ENCODE measurements around the gene C22orf39. TPM values are rescaled to one million over a fixed set of nuclear protein-coding genes. Genes with fewer than 3 reads are reported as not detected.

Gene C22orf39
- total RNA-seq, 6 experiments from 2014 or later = 9.8 to 15.7 (median 12.5) TPM

DNA sequence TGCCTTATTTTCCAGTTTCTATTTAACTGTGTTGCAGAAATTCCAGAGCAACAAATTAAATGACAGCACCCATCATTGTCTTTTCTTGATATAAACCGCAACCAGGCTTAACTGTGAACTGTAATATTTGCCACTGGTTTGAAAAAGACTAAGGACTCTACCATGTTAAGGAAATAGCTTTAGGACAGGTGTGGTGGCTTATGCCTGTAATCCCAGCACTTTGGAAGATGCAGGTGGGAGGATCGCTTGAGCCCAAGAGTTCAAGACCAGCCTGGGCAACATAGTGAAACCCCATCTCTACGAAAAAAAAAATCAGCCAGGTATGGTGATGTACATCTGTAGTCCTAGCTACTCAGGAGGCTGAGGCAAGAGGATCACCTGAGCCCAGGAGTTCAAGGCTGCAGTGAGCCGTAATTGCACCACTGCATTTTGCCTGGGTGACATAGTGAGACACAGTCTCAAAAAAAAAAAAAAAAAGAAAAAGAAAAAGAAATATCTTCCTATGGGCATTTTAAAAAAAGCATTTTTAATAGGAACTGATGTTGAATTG lies 44.8 kb downstream of the C22orf39 start:
- Histone ChIP-seq H3K27me3 (no peaks in the 10 kb centered on the region), H3K36me3 (peaks cover 3 to 57% (median 18%) of the 10 kb centered on the region in 4 donors), H3K9me3 (no peaks in the 10 kb centered on the region), H3K4me3 (no peak overlapping the region), H3K4me1 (peaks cover 0 to 17% (median 3%) of the 10 kb centered on the region in 4 donors), H3K27ac (no peak overlapping the region)
- intact Hi-C loops (cut with DNase I) = no loop called here
- DNase-seq = peak in 1 of 3 donors; percentile 4
- TF ChIP-seq, protein P1, sequence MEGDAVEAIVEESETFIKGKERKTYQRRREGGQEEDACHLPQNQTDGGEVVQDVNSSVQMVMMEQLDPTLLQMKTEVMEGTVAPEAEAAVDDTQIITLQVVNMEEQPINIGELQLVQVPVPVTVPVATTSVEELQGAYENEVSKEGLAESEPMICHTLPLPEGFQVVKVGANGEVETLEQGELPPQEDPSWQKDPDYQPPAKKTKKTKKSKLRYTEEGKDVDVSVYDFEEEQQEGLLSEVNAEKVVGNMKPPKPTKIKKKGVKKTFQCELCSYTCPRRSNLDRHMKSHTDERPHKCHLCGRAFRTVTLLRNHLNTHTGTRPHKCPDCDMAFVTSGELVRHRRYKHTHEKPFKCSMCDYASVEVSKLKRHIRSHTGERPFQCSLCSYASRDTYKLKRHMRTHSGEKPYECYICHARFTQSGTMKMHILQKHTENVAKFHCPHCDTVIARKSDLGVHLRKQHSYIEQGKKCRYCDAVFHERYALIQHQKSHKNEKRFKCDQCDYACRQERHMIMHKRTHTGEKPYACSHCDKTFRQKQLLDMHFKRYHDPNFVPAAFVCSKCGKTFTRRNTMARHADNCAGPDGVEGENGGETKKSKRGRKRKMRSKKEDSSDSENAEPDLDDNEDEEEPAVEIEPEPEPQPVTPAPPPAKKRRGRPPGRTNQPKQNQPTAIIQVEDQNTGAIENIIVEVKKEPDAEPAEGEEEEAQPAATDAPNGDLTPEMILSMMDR (IDR thresholded peaks at IDR 0.05) = no peak
- no peak for TF ChIP-seq POLR2A (IDR thresholded peaks at IDR 0.05)
- no peak for ATAC-seq
- whole genome bisulfite sequencing (ENCODE audit: insufficient coverage, low coverage, low lambda C conversion rate, missing lambda C conversion rate) = 96% methylated on average over 2 of the region's 4 CpGs

DNA sequence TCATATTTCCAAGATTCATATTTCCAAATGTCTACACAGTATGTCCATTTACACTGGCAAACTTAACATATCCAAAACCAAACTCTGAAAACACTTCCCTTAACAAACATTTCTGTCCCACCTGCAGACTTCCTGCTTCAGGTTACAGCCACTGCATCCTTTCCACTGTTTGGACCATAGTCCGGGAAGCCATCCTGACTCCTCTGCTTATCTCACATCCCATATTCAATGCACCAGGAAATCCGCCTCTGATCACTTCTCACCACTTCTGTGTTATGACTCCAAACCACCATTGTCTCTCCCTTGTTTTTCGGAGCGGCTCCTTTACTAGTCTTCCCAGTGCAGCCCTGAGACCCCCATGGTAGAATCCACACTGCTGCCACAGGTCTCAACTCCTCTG lies 46.0 kb downstream of the C22orf39 start:
- Histone ChIP-seq H3K9me3 (no peaks in the 10 kb centered on the region), H3K36me3 (peaks cover 3 to 57% (median 16%) of the 10 kb centered on the region in 4 donors), H3K27me3 (no peaks in the 10 kb centered on the region), H3K4me3 (no peak overlapping the region), H3K27ac (no peak overlapping the region), H3K4me1 (peaks cover 0 to 17% (median 3%) of the 10 kb centered on the region in 4 donors)
- intact Hi-C loops (cut with DNase I) = no loop called here
- TF ChIP-seq, protein P1 (IDR thresholded peaks at IDR 0.05) = no peak
- no peak for TF ChIP-seq POLR2A (IDR thresholded peaks at IDR 0.05)
- ATAC-seq (no peak), DNase-seq (no peak)
- WGBS (ENCODE audit: insufficient coverage, low coverage, low lambda C conversion rate, missing lambda C conversion rate) = 100% methylated on average over 4 of the region's 4 CpGs

DNA sequence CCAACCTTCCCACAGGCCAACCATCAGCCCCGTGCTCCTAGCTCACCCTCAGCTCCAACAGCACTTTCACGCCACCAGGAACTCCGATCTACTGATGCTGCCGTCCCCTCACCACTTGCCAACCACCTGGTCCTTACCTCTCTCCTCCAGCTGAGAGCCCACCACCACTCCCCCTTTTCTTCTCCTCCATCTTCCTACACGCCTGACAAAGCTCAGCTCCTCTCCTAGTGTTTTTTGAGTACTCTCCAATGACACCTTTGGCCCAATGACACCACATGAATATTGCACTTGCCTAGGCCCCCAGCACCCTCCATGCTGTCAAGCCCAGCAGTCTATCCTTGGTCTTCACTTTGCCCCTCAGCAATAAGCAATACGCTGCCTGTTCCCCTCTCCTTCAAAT lies 46.6 kb downstream of the C22orf39 start:
- ATAC-seq (no peak), DNase-seq (peak in 1 of 3 donors; percentile 22)
- no peaks in the 10 kb centered on the region for H3K27me3 ChIP-seq

DNA sequence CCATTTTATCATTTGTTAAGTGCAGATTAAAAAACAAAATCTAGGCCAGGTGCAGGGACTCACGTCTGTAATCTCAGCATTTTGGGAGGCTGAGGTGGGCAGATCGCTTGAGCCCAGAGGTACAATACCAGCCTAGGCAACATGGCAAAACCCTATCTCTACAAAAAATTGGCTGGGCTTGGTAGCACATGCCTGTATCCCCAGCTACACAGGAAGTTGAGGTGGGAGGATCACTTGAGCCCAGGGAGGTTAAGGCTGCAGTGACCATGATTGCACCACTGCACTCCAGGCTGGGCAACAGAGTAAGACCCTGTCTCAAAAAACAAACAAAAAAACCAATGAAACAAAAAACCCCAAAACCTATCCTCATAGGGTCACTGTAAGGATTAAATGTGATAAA lies 48.9 kb downstream of the C22orf39 start:
- ATAC-seq = no peak
- Histone ChIP-seq H3K4me3 (no peak overlapping the region), H3K36me3 (peaks cover 0 to 71% (median 18%) of the 10 kb centered on the region in 4 donors), H3K27ac (no peak overlapping the region), H3K9me3 (no peaks in the 10 kb centered on the region), H3K4me1 (no peaks in the 10 kb centered on the region), H3K27me3 (no peaks in the 10 kb centered on the region)
- peak in 1 of 3 donors; percentile 4 for DNase-seq
- whole genome bisulfite sequencing (ENCODE audit: insufficient coverage, low coverage, low lambda C conversion rate, missing lambda C conversion rate) = 83% methylated on average over 2 of the region's 2 CpGs
- intact Hi-C loops (cut with DNase I) = no loop called here
- TF ChIP-seq, protein P1 (IDR thresholded peaks at IDR 0.05) = no peak
- no peak for TF ChIP-seq POLR2A (IDR thresholded peaks at IDR 0.05)

More for the DNA sequence above, 46.6 kb downstream of the C22orf39 start:
- Histone ChIP-seq H3K36me3 (peaks cover 0 to 58% (median 17%) of the 10 kb centered on the region in 4 donors), H3K27ac (no peak overlapping the region), H3K9me3 (no peaks in the 10 kb centered on the region), H3K4me3 (no peak overlapping the region), H3K4me1 (peaks cover 0 to 12% (median 3%) of the 10 kb centered on the region in 4 donors)
- intact Hi-C loops (cut with DNase I) = no loop called here
- TF ChIP-seq, protein P1 (IDR thresholded peaks at IDR 0.05) = no peak
- no peak for TF ChIP-seq POLR2A (IDR thresholded peaks at IDR 0.05)
- 95% methylated on average over 5 of the region's 6 CpGs for WGBS (ENCODE audit: insufficient coverage, low coverage, low lambda C conversion rate, missing lambda C conversion rate)
